GM19239 (cell line): ENCODE results near the gene USP4.
A peak's percentile ranks its signal among the peaks of the same experiment; 100 is the strongest.
"Not testable (repeated sequence)": the region's sequence is repeated elsewhere in the genome, so short reads cannot be mapped to it uniquely, and the experiment has no call there.

Source experiments
- DNase-seq: peaks from one replicate; pipeline ENCODE4 v3.0.0; 2011; ENCODE audit warnings: low spot score; ENCODE audit not compliant: insufficient read length
- FAIRE-seq: peaks from 2 replicates; lab custom pipeline; 2011; peaks lifted over from hg19 to GRCh38; lab: Jason Lieb, UNC

USP4 gene

DNA sequence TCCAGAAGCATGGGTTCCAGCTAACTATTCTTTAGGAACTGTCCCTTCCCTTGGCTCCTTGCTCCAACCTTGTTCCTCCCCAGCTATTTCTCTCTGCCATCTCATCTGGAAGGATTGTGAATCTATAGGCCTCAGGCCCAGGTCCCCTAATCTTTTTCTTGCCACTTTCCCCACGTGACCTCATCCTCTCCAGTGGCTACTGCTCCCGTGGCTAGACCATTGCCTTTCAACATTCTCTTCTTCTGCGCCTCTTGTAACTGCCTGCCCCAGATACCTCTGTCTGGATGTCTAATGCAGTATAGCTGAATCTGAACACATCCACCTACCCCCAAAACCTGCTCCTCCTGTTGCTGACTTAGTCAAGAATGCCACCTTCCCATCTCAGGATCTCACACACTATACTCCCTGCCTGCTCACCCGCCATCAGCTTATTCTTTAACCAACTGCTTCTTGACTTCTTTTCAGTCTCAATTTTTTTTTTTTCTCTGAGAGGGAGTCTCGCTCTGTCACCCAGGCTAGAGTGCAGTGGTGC lies 13.1 kb upstream of the USP4 start:
- FAIRE-seq = no peak
- DNase-seq = no peak

DNA sequence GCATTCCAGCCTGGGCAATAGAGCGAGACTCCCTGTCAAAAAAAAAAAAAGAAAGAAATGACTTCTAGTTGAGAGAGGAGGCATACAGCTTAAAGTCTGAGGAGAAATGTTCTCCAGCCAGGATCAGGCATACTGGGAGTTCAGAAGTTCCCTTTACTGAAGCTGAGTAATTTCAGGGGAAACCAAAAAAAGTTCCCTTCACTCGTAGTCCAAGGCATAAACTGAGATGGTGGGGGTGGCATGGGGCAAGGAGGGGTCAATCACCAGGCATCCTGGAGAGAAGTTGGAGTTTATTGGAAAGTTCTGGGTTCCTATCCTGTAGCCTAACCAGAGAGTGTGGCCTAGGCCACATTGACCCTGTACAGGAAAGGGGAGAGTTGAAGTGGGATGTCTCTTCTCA lies 12.4 kb upstream of the USP4 start:
- no peak for FAIRE-seq

DNA sequence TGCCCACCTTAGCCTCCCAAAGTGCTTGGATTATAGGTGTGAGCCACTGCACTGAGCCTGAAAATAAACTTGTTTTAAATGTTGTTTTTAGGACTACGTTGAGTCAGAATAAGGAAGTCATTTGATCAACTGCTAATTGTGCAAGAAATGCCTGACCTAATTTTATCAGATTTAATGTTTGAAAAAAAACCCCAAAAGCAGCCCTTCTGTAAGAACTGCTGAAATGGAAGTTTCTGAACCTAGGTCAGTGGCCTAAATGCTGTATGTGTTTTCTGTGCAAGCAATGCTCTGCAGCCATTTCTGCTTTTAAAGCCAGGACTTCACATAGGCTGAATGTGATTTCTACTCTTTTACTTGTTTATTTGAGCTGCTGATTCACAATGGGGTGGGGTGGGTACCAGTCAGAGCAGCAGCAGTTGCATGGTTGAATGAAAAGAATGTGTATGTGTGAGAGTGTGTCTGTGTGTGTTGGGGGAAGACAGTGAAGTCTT lies 11.7 kb upstream of the USP4 start:
- DNase-seq (no peak), FAIRE-seq (no peak)

More for the DNA sequence above, 12.4 kb upstream of the USP4 start:
- DNase-seq = no peak

DNA sequence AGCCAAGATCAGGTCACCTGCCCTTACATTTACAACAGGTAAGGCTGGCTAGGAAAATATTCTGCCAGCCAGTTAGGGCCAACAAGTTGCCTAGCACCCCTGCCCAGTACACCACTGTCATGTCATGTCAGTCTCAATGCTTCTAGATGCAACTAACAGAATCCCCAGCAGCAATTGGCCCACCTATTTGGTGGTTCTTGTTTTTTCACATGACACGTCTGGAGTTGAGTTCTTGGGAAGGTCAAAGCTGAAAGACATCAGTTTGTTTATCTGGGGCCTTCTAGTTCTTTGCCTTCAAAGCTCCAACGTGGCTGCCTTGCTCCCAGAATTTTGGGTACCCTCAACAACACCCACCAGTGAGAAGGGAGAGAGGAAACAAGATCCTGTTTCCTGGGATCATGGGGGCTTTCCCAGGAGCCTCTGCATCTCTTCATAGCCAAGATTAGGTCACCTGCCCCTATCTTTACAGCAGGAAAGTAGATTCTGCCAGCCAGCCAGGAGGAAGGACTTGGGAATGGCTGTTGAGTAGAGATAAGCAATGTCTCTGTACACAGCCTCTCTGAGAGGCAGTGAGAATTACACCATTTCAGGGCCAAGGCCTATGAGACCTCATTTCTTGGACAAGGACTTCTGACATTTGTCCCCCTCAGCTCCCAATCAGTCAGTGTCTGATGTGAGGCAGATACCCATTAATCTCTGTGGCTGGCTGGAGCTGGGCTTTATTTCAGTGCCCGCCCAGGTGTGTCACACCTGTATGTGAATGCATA lies 9.7 kb upstream of the USP4 start:
- no peak for FAIRE-seq
- DNase-seq = no peak

DNA sequence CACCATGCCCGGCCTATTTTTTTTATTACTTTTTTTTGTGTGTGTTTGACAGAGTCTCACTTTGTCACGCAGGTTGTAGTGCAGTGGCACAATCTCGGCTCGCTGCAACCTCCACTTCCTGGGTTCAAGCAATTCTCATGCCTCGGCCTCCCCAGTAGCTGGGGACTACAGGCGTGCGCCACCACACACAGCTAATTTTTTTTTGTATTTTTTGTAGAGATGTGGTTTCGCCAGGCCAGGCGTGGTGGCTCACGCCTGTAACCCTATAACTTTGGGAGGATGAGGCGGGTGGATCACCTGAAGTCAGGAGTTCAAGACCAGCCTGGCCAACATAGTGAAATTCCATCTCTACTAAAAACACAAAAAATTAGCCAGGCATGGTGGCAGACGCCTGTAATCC lies 8.5 kb upstream of the USP4 start:
- DNase-seq, FAIRE-seq: not testable (repeated sequence)

DNA sequence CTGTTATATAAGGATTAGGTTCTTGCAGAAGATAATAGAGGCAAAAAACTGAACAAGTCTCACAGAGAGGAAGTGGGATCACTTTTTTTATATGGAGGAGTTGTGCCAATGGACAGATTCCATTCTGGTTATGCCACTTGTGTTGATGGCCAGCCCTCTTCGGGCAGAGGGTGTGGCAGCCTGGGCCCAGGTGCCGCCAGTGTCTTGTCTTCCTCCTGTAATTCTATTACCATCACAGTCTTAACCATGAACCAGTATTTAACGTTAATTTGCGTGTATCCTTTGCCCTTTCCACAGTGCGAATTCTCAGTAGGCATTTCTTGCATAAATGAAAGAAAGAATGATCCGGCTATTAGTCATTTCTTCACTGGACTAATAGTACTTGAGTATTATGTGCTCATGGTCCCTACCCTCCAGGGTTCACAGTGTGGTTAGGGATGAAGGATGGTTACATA lies 7.0 kb upstream of the USP4 start:
- no peak for FAIRE-seq

DNA sequence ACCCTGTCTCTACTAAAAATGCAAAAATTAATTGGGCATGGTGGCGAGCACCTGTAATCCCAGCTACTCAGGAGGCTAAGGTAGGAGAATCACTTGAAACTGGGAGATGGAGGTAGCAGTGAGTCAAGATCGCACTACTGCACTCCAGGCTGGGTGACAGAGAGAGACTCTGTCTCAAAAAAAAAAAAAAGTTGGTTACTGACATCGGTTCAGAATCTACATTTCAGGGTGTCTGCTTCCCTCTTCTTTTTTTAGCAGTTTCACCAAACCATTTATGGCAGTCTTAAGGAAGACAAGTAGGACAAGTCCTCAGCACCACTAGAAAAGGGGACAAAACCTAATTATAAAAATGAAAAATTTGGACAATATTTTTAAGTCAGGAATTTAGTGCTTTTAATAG lies 3.3 kb upstream of the USP4 start:
- no peak for DNase-seq
- FAIRE-seq = no peak

More for the DNA sequence above, 7.0 kb upstream of the USP4 start:
- no peak for DNase-seq

DNA sequence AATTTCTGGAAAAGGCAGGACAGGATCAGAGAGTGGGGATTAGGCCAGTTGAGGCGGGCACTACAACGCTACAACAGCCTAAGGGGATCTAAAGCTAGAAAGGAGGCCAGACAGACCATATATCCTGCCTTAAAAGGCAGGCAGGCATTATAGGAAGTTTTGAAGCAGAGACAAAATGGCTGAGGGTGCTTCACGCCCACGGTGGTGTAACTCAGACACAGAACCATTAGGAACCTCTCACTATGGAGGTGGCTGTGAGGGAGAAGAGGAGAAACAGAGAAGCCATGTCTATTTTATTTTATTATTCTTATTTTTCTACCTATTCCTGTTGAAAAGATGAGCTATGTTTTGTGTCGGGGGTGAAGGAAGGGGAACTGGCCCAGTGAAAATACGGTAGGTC lies 2.1 kb upstream of the USP4 start:
- DNase-seq = no peak
- peak; percentile 28 for FAIRE-seq

DNA sequence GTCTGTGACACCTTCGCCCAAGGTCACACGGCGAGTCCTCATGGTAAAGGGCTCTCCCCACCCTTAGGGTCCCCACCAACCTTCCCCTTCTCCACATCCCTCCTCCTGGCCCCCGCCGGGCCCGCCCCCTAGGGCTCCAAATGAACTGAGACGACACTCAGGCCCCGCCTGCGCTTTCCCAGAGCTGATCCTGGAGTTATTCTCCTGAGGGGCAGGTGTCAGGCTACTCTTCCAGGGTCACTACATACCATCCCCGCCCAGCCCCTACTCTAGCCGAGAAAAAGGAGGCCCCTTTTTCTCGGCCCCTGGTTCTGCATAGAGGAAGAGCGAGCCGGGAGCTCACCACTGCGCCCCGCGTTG lies 292 bp downstream of the USP4 start:
- FAIRE-seq (no peak), DNase-seq (no peak)

DNA sequence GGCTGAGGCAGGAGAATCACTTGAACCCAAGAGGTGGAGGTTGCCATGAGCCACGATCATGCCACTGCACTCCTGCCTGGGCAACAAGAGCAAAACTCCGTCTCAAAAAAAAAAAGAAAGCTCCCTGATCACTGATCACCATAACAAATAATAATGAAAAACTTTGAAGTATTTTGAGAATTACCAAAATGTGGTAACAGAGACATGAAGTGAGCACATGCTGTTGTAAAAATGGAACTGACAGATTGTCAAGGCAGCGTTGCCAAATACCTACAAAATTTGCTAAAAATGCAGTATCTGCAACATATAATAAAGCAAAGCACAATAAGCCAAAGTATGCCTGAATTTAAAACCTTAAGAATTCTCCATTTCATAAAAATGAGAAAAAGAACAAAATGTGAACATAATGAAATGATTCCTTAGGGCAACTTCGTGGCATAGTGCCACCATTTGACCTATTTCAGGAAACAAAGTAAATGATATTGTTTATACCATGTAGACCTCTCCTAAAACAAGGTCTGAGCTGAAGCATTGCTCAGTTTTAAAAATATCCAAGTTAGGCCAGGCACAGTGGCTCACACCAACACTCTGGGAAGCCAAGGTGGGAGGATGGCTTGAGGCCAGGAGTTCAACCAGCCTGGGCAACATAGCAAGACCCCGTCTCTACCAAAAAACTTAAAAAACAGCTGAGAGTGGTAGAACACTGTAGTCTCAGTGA lies 5.8 kb downstream of the USP4 start:
- DNase-seq (no peak), FAIRE-seq (no peak)

DNA sequence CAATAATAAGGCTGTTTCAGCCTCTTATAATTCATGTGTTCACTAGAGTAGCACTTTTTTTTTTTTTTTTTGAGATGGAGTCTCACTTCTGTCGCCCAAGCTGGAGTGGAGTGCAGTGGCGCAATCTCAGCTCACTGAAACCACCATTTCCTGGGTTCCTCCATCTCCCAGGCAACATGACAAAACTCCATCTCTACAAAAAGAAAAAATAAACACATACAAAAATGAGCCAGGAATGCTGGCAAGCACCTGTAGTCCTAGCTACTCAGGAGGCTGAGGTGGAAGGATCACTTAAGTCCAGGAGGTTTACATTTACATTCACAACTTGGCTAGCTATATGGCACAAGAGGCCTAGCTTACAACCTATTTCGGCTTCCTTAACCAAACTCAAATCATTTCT lies 6.8 kb downstream of the USP4 start:
- DNase-seq = no peak
- no peak for FAIRE-seq

DNA sequence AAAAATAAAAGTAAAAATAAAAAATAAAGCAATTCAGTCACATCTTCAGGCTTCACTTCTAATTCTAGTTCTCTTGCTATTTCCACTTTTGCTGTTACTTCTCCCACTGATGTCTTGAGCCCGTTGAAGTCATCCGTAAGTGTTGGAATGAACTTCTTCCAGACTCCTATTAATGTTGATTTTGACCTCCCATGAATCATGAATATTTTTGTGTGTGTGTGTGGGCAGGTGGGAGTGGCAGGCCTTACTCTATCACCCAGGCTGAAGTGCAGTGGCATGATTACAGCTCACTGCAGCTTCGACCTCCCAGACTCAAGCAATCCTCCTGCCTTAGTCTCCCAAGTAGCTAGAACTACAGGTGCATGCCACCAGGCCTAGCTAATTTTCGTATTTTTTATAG lies 10.7 kb downstream of the USP4 start:
- FAIRE-seq = no peak
- DNase-seq = no peak

DNA sequence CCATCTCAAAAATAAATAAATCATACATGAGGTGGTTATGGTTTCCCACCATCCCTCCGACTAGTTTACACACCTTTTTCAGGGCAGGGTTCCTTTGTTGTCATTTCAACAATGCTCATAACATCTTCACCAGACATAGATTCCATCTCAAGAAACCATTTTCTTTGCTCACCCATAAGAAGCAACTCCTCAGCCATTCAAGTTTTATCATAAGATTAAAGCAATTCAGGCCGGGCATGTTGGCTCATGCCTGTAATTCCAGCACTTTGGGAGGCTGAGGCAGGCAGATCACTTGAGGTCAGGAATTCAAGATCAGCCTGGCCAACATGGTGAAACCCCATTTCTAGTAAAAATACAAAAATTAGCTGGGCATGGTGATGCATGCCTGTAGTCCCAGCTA lies 11.5 kb downstream of the USP4 start:
- FAIRE-seq, DNase-seq: not testable (repeated sequence)

DNA sequence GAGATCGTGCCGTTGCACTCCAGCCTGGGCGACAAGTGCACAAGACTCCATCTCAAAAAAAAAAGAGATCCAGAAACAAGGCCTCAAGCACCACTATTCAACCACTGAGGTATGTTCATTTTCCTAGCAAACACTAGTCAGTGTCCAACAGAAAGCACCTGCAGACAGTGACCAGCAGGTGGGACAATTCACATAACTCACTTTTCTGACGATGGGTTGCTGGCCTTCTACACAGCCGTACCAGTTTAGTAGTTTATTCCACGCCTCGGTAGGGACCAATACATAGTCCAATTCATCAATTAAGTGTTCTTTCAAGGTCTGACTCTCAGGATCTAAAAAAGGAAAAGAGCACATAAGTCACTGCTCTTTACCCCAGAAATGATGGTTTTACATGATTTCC lies 12.4 kb downstream of the USP4 start:
- FAIRE-seq (no peak), DNase-seq (no peak)

DNA sequence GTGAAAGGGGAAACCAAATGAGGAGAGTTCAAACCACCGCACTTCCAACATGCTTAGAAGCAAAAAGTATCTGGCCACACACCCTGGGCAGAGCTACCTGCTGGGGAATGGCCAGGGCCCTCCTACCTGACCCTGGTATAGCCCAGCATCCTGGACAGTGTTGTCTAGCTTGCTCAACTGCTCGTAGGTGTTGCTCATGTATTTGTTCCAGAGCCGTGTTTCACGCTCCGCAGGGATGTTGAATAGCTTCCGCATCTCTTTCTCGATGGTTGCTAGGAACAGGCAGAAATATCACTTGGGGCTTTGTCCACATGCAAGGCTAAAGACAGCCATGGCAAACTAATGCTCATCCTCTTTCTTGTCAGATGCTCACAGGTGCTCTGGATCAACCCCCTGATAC lies 15.1 kb downstream of the USP4 start:
- FAIRE-seq (no peak), DNase-seq (no peak)

DNA sequence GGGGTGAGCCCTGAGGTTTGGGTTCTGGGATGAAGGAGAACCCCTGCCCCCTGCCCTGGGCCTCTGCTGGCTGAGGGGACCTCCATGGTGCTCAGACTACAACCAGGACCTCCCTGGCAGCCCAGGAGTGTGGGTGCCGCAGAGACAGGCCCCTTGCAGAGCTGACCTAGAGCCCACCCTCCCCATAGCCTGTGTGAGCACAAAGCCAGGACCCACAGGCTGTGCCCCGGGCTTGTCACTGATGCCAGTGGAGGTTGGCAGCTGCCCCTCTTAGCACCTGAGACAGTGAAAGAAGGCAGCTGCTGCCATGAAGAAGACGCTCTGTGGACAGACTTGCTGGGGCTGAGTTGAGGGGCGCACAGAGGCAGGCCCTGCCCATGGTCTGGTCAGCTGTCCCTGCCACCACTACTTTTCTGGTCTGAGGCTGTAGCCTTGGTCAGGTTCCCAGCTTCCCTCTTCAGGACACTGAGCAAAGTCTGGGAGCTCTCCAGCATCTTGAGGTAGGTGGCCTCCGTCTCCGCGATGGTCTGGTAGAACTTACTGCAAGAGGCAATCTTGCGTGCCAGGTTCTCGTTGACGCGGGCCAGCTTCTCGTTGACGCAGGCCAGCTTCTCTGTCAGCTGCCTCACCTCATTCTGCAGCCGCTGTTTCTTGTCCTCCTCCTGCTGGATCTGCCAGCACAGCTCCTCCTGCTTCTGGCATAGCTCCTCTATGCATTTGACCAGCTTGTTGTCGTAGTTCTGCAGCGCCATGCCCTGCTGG lies 23.0 kb downstream of the USP4 start:
- no peak for FAIRE-seq
- DNase-seq = no peak

DNA sequence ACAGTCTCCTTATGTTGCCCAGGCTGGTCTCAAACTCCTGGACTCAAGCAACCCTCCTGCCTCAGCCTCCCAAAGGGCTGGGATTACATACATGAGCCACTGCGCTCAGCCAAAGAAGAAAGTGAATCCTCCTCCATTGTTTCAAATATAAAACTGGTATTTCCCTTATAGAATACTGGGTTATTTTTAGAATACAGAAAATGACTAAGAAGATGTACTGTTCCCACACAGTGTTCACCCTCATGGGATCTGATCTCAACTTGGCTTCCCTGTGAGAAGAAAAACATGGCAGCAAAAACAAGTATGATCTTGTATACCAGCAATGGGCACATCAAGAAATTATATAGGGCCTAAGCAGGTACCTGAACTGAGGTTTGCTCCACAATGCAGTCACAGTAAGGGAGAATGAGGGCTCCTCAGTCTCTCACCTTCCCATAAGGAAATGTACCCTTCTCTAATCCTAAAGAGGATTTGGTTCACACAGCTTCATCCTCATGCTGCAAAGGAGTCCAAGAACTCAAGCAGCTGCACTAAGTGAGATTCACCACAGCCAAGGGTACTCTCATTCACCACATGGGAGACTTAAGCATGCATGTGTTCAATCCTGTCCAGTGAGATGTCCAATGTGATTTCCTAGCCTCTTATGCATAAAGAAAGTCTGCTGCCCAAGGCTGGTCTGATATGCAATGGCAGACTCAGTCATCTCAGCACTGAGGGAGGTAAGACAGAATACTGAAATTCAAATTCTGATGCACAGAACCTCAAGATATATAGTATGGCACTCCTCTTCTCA lies 25.8 kb downstream of the USP4 start:
- FAIRE-seq (no peak), DNase-seq (no peak)

DNA sequence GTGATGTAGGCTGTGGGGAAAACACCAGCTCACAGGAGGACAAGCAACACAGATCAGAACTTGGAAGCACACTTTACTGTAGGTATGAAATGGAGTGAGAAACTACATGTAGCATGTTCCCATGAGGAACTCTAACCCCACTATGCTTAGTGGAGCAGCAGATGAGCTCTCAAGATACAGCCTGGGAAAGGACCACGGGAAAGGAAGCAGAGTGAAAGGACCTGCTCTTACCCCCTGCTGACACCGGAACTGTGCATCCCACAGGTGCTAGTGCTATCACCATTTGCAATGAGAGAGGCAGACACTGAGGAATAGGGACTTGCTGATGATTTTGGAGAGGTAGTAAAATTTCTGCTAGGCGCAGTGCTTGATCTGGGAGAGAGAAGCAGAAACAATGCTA lies 28.6 kb downstream of the USP4 start:
- no peak for DNase-seq
- no peak for FAIRE-seq

DNA sequence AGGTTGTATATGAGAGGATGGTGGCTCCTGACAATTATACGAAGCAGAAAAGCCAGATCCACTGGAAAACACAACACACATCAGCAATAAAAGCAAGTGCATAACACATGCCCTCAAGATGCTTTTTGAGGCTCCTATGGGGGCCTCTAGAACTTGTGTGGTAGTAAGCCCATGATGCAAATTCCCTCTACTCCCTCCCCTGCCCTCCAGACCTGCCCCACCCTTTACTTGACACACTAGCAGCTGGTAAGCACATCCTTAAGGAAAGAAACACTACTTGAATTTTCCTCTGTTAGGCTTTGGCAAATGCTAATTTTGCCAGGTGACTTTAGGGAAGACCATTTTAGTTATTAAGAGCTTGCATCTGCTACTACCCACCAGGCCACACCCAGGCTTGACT lies 29.2 kb downstream of the USP4 start:
- FAIRE-seq (no peak), DNase-seq (no peak)

DNA sequence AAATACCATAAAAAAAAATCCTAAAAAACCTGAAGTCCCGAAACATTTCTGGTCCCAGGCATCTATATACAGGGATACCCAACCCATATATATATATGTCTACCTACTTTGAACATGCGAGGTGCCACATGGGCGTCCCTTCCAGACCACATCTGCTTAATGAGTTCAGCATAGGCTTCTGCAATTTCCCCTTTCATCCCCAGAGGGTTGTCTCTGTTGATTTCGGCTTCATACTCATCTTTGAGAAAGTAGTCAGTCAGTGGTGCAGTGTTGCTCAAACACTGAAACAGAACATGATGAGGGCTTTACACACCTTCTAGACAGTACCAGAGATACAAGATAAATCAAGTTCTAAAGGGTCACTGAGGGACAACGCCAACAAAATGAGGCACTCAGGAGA lies 34.2 kb downstream of the USP4 start:
- DNase-seq (no peak), FAIRE-seq (peak; percentile 18)
